Measurements from ENCODE around the gene NPAS3. TPM values are rescaled to one million over a fixed set of nuclear protein-coding genes. Genes with fewer than 3 reads are reported as not detected.

Gene NPAS3
- total RNA-seq, 1 experiment from 2014 or later, result 0.36 TPM

- Histone ChIP-seq H3K4me2 (ENCODE audit: low read length) (peak overlapping the region; percentile 84), H3K9me2 (replicated peaks; ENCODE audit: low read length) (no peaks in the 10 kb centered on the region), H3K4me1 (ENCODE audit: insufficient read depth, low read length) (peaks cover 11% of the 10 kb centered on the region), H2AFZ (ENCODE audit: low read length) (peak overlapping the region; percentile 81), H4K20me1 (ENCODE audit: low read length) (no peaks in the 10 kb centered on the region), H3K27ac (ENCODE audit: low read length) (no peak overlapping the region), H3K36me3 (ENCODE audit: low read depth, low read length) (no peaks in the 10 kb centered on the region), H3K9me3 (ENCODE audit: low read length) (no peaks in the 10 kb centered on the region), H3K9ac (ENCODE audit: low read length) (no peak overlapping the region), H3K27me3 (ENCODE audit: low read length) (no peaks in the 10 kb centered on the region), H3F3A (ENCODE audit: low read length, unreplicated experiment) (no peaks in the 10 kb centered on the region), H3K79me2 (ENCODE audit: low read length) (no peaks in the 10 kb centered on the region), H3K4me3 (ENCODE audit: low read length) (peak overlapping the region; percentile 55)
- no TSS peak for BruUV-seq (replicated peaks)
- peak; percentile 85 for DNase-seq
- CTCF ChIA-PET, result interaction anchor here (0.5 to 1.5 kb wide), 12 partner anchors 73 to 1095 kb away, joined by 3 to 9 read pairs (median 3); no protein-coding TSS in a partner anchor
- intact Hi-C loops (cut with micrococcal nuclease), result loop anchor here (1.0 to 10.0 kb wide), 9 partner anchors 117 to 1216 kb away; no protein-coding TSS in a partner anchor
- ATAC-seq, result peak; percentile 91
- POLR2A ChIA-PET (ENCODE audit: unreplicated experiment), result no interaction called here
- no peak for TF ChIP-seq EZH2 (IDR thresholded peaks at IDR 0.05; ENCODE audit: low read length, unreplicated experiment)
- TF ChIP-seq, protein P1, sequence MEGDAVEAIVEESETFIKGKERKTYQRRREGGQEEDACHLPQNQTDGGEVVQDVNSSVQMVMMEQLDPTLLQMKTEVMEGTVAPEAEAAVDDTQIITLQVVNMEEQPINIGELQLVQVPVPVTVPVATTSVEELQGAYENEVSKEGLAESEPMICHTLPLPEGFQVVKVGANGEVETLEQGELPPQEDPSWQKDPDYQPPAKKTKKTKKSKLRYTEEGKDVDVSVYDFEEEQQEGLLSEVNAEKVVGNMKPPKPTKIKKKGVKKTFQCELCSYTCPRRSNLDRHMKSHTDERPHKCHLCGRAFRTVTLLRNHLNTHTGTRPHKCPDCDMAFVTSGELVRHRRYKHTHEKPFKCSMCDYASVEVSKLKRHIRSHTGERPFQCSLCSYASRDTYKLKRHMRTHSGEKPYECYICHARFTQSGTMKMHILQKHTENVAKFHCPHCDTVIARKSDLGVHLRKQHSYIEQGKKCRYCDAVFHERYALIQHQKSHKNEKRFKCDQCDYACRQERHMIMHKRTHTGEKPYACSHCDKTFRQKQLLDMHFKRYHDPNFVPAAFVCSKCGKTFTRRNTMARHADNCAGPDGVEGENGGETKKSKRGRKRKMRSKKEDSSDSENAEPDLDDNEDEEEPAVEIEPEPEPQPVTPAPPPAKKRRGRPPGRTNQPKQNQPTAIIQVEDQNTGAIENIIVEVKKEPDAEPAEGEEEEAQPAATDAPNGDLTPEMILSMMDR (conservative IDR thresholded peaks at IDR 0.05; ENCODE audit: low read depth, low read length), result peak; percentile 97
Measured at GRCh38 chr14:33792720-33793368, 854.2 kb downstream of the NPAS3 start.

GRCh38 chr14:33793398-33794110 is 854.9 kb downstream of the NPAS3 start:
- no peak overlapping the region for H3K27ac ChIP-seq (ENCODE audit: low read length)
- no peak overlapping the region for H3K9ac ChIP-seq (ENCODE audit: low read length)
- H3K27me3 ChIP-seq (ENCODE audit: low read length), result no peaks in the 10 kb centered on the region
- no peaks in the 10 kb centered on the region for H3K36me3 ChIP-seq (ENCODE audit: low read depth, low read length)
- H3K9me2 ChIP-seq (replicated peaks; ENCODE audit: low read length), result no peaks in the 10 kb centered on the region
- no peaks in the 10 kb centered on the region for H4K20me1 ChIP-seq (ENCODE audit: low read length)
- H3K4me2 ChIP-seq (ENCODE audit: low read length), result peak overlapping the region; percentile 84
- H2AFZ ChIP-seq (ENCODE audit: low read length), result peak overlapping the region; percentile 81
- peaks cover 11% of the 10 kb centered on the region for H3K4me1 ChIP-seq (ENCODE audit: insufficient read depth, low read length)
- DNase-seq (no peak), ATAC-seq (no peak)
- H3K9me3 ChIP-seq (ENCODE audit: low read length), result no peaks in the 10 kb centered on the region
- no TSS peak for BruUV-seq (replicated peaks)
- no peaks in the 10 kb centered on the region for H3F3A ChIP-seq (ENCODE audit: low read length, unreplicated experiment)
- H3K4me3 ChIP-seq (ENCODE audit: low read length), result peak overlapping the region; percentile 55; the same call in 1 of the 2 replicates
- intact Hi-C loops (cut with micrococcal nuclease), result loop anchor here (1.0 to 10.0 kb wide), 7 partner anchors 176 to 1217 kb away; no protein-coding TSS in a partner anchor
- H3K79me2 ChIP-seq (ENCODE audit: low read length), result no peaks in the 10 kb centered on the region
- TF ChIP-seq, protein P1 (conservative IDR thresholded peaks at IDR 0.05; ENCODE audit: low read depth, low read length), result no peak
- TF ChIP-seq EZH2 (IDR thresholded peaks at IDR 0.05; ENCODE audit: low read length, unreplicated experiment) (no peak), EZH2phosphoT487 (IDR thresholded peaks at IDR 0.05; ENCODE audit: borderline replicate concordance, low read length) (no peak)
- ChIA-PET CTCF (interaction anchor here (0.5 to 1.5 kb wide), 6 partner anchors 74 to 821 kb away, joined by 3 to 9 read pairs (median 3); no protein-coding TSS in a partner anchor), POLR2A (ENCODE audit: unreplicated experiment) (no interaction called here)

Measured in PC-3 (cell line).